HFFc6 (cell line): Measurements from ENCODE around the gene KIF11. TPM values are rescaled to one million over a fixed set of nuclear protein-coding genes. Genes with fewer than 3 reads are reported as not detected.
A peak's percentile ranks its signal among the peaks of the same experiment; 100 is the strongest.

Experiments
- DNase-seq: peaks from one replicate; pipeline ENCODE4 v3.0.0-alpha.2; 2018
- H3K27ac Mint-ChIP-seq: 2 replicates; pipeline ENCODE4 v1.8.0; 2020; ENCODE audit warnings: mild to moderate bottlenecking, mixed read lengths
- H3K27me3 Mint-ChIP-seq: 2 replicates; pipeline ENCODE4 v1.8.0; 2021; ENCODE audit warnings: mild to moderate bottlenecking, moderate library complexity, mixed read lengths; ENCODE audit not compliant: insufficient read depth
- H3K36me3 Mint-ChIP-seq: 2 replicates; pipeline ENCODE4 v1.8.0; 2021; ENCODE audit warnings: low read depth, mixed read lengths
- H3K4me1 Mint-ChIP-seq: 2 replicates; pipeline ENCODE4 v1.8.0; 2020; ENCODE audit warnings: low read depth, mixed read lengths
- H3K4me3 Mint-ChIP-seq: 2 replicates; pipeline ENCODE4 v1.8.0; 2020; ENCODE audit warnings: mild to moderate bottlenecking, moderate library complexity, mixed read lengths
- H3K9me3 Mint-ChIP-seq: 2 replicates; pipeline ENCODE4 v1.8.0; 2020; ENCODE audit warnings: mild to moderate bottlenecking, mixed read lengths
- CTCF ChIP-seq: fragments of 200-600 bp; sonication (generic); IDR thresholded peaks from 2 replicates; pipeline ENCODE4 v1.5.0; 2021; ENCODE audit warnings: antibody characterized with exemption, mild to moderate bottlenecking
- total RNA-seq, 6 experiments: library from RNA; stranded (reverse); fragmentation: NEBNext Ultra II Directional; extraction: Animal tissue kit (Norgen Biotek cat#: 25700); gene quantifications; 2 replicates in 1 of 6; 3 replicates in 5 of 6; pipeline ENCODE4 v1.2.3, GENCODE V29; 2021

KIF11 gene
- total RNA-seq, 6 experiments from 2014 or later: 16.8 to 40.3 (median 35.3) TPM

GRCh38 chr10:92591550-92592022 is 1.3 kb upstream of the KIF11 start:
- Mint-ChIP-seq H3K9me3 (no peaks in the 10 kb centered on the region), H3K4me1 (peaks cover 53% of the 10 kb centered on the region), H3K4me3 (peak overlapping the region; percentile 96), H3K27ac (peak overlapping the region; percentile 97), H3K36me3 (no peaks in the 10 kb centered on the region; the same call in 1 of the 2 replicates), H3K27me3 (peaks cover 3% of the 10 kb centered on the region; the same call in 1 of the 2 replicates)
- DNase-seq: peak; percentile 88
- TF ChIP-seq CTCF: no peak

GRCh38 chr10:92593619-92594588 is 974 bp downstream of the KIF11 start:
- peak overlapping the region; percentile 97 for H3K27ac Mint-ChIP-seq
- H3K9me3 Mint-ChIP-seq: no peaks in the 10 kb centered on the region
- H3K27me3 Mint-ChIP-seq: peaks cover 3% of the 10 kb centered on the region; the same call in 1 of the 2 replicates
- no peak for DNase-seq
- TF ChIP-seq CTCF: no peak
- peaks cover 69% of the 10 kb centered on the region for H3K4me1 Mint-ChIP-seq
- H3K4me3 Mint-ChIP-seq: peak overlapping the region; percentile 96
- H3K36me3 Mint-ChIP-seq: peaks cover 11% of the 10 kb centered on the region

GRCh38 chr10:92595505-92595904 is 2.6 kb downstream of the KIF11 start:
- peak overlapping the region; percentile 52 for H3K27ac Mint-ChIP-seq
- no peak for TF ChIP-seq CTCF
- H3K27me3 Mint-ChIP-seq: peaks cover 3% of the 10 kb centered on the region
- no peak for DNase-seq
- peak overlapping the region; percentile 96 for H3K4me3 Mint-ChIP-seq
- peaks cover 64% of the 10 kb centered on the region for H3K4me1 Mint-ChIP-seq
- H3K36me3 Mint-ChIP-seq: peaks cover 11% of the 10 kb centered on the region
- H3K9me3 Mint-ChIP-seq: no peaks in the 10 kb centered on the region

GRCh38 chr10:92598321-92598720 is 5.4 kb downstream of the KIF11 start:
- Mint-ChIP-seq H3K27ac (peak overlapping the region; percentile 43; the same call in 1 of the 2 replicates), H3K4me1 (peaks cover 66% of the 10 kb centered on the region), H3K27me3 (peaks cover 2% of the 10 kb centered on the region), H3K36me3 (peaks cover 11% of the 10 kb centered on the region), H3K4me3 (no peak overlapping the region), H3K9me3 (no peaks in the 10 kb centered on the region)
- TF ChIP-seq CTCF: no peak
- DNase-seq: no peak

GRCh38 chr10:92604841-92605240 is 11.9 kb downstream of the KIF11 start:
- Mint-ChIP-seq H3K4me1 (peaks cover 40% of the 10 kb centered on the region), H3K9me3 (no peaks in the 10 kb centered on the region), H3K4me3 (no peak overlapping the region), H3K27me3 (peaks cover 2% of the 10 kb centered on the region), H3K27ac (peak overlapping the region; percentile 13; the same call in 1 of the 2 replicates), H3K36me3 (peaks cover 22% of the 10 kb centered on the region)
- DNase-seq: no peak
- no peak for TF ChIP-seq CTCF
